Hepatic stellate cell (primary cell): ENCODE measurements around the gene DHRS7C.
"Not testable (repeated sequence)": the region's sequence is repeated elsewhere in the genome, so short reads cannot be mapped to it uniquely, and the experiment has no call there.

Experiments used
- DNase-seq: peaks from one replicate; pipeline ENCODE4 v3.0.0; 2011; ENCODE audit warnings: low spot score

DHRS7C gene

GRCh38 chr17:9810100-9810949 is 18.9 kb upstream of the DHRS7C start:
- DNase-seq, result no peak

- no peak for DNase-seq
Measured at GRCh38 chr17:9809409-9809808, 18.0 kb upstream of the DHRS7C start.

GRCh38 chr17:9806699-9807098 is 15.3 kb upstream of the DHRS7C start:
- DNase-seq, result no peak

GRCh38 chr17:9805769-9806168 is 14.4 kb upstream of the DHRS7C start:
- no peak for DNase-seq

GRCh38 chr17:9802697-9803096 is 11.3 kb upstream of the DHRS7C start:
- DNase-seq, result no peak

GRCh38 chr17:9802294-9802693 is 10.9 kb upstream of the DHRS7C start:
- no peak for DNase-seq

- DNase-seq, result no peak
Measured at GRCh38 chr17:9801505-9801904, 10.1 kb upstream of the DHRS7C start.

- DNase-seq, result no peak
Measured at GRCh38 chr17:9798724-9799123, 7.3 kb upstream of the DHRS7C start.

- DNase-seq, result no peak
Measured at GRCh38 chr17:9798008-9798407, 6.6 kb upstream of the DHRS7C start.

- DNase-seq, result no peak
Measured at GRCh38 chr17:9792181-9792840, 919 bp upstream of the DHRS7C start.

GRCh38 chr17:9790316-9790715 is 1.1 kb downstream of the DHRS7C start:
- DNase-seq, result no peak

GRCh38 chr17:9788601-9789000 is 2.8 kb downstream of the DHRS7C start:
- DNase-seq, result no peak

- DNase-seq, result no peak
Measured at GRCh38 chr17:9784544-9784943, 6.8 kb downstream of the DHRS7C start.

- not testable (repeated sequence) for DNase-seq
Measured at GRCh38 chr17:9783465-9783864, 7.9 kb downstream of the DHRS7C start.

GRCh38 chr17:9783050-9783449 is 8.3 kb downstream of the DHRS7C start:
- DNase-seq, result no peak

GRCh38 chr17:9780552-9780951 is 10.8 kb downstream of the DHRS7C start:
- DNase-seq, result no peak

- no peak for DNase-seq
Measured at GRCh38 chr17:9776911-9777310, 14.5 kb downstream of the DHRS7C start.

- DNase-seq, result no peak
Measured at GRCh38 chr17:9772658-9773057, 18.7 kb downstream of the DHRS7C start.

GRCh38 chr17:9771465-9771864 is 19.9 kb downstream of the DHRS7C start:
- DNase-seq, result no peak

GRCh38 chr17:9769036-9769695 is 22.2 kb downstream of the DHRS7C start:
- no peak for DNase-seq

GRCh38 chr17:9768381-9768934 is 22.9 kb downstream of the DHRS7C start:
- DNase-seq, result no peak

GRCh38 chr17:9767432-9767991 is 23.9 kb downstream of the DHRS7C start:
- DNase-seq, result no peak
